ENCODE results near the gene FCRLB.
"Not testable (repeated sequence)": the region's sequence is repeated elsewhere in the genome, so short reads cannot be mapped to it uniquely, and the experiment has no call there.

FCRLB gene

DNA sequence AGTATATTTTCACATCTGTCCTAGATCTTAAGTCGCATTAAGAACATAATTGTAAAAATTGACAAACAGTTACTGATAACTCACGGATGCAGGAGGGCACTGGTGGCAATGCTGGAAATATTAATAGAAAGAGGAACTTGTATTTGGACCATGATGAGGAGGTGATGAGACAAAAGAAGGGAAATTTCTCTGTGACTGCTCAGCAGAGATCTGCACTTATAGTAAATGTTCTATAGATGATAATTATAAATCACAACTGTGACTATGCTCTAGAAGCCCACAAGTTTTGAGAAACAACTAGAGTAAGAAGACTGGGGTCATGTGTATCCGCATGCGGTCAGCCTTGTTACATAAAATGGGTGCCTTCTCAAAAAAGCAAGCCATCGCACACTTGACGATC, 19.6 kb downstream of the FCRLB start:
- no peak for DNase-seq (ENCODE audit: low read depth)

DNA sequence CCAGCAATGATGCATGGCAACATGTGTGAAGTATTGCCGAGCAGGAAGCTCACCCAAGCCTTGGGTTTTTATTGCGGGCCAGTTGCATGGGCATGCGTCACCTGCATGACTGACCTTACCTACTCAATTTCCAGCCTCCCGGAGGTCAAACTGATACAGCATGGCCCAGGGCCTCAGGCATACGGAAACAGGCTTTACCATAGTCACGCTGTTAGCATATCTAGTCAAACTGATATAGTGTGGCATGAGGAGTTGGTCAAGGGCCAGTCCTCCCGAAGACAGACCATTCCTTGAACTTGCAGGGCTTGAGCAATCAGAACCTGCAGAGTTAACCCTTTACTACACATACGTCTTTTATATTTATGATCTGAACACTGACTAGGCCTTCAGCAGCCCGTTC, 21.9 kb downstream of the FCRLB start:
- no peak for DNase-seq (ENCODE audit: low read depth)

DNA sequence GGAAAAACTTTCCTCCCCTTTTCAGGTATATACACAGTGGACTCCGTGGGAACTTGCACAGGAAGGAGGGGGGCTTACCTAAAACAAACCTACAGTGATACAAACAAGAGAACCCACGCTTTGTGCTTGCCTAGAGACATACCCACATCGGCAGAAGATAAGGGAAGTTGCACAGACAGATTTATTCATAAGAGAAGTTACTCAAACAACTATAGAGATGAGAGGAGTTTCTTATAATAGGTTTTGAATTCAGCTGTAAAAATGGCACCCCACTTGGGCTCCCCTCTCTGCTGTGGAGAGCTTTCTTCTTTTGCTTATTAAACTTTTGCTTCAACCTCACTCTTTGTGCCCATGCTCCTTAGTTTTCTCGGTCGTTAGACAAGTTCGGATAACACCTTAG, 26.5 kb downstream of the FCRLB start:
- DNase-seq (ENCODE audit: low read depth), result no peak

DNA sequence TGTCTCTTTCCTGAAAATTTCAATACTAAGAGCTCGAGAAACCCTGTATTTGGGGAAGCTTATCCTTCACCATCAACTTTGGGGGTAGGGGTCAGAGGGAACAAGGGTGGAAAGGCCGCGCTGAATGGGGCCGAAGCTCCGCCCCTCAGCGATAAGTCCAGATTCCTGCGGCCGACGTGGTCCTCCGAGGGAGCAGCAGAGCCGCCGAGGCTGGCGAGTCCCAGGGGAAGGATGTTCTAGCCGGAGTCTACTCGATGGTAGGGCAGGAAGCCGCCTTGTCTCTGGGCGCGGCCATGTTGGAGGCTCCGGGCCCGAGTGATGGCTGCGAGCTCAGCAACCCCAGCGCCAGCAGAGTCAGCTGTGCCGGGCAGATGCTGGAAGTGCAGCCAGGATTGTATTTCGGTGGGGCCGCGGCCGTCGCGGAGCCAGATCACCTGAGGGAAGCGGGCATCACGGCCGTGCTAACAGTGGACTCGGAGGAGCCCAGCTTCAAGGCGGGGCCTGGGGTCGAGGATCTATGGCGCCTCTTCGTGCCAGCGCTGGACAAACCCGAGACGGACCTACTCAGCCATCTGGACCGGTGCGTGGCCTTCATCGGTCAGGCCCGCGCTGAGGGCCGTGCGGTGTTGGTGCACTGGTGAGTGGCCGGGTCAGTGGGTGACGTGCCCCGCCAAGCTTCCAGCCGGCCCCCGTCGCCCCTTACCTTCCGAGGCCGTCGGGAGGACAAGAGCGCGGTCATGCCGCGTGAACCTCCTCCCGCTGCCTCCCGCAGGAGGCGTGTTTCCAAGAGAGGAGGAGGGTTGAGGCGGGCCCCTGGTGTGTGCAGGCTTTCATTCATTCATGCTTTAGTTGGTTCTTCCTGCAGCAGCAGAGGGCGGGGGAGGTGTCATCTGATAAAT, 28.4 kb downstream of the FCRLB start, which contains the start of gene DUSP12:
DUSP12 (plus strand) TSS at position 278 of the 899 bp plus-strand sequence; CDS start at position 294, 16 bp downstream.
- peak; percentile 86 for DNase-seq (ENCODE audit: low read depth)

DNA sequence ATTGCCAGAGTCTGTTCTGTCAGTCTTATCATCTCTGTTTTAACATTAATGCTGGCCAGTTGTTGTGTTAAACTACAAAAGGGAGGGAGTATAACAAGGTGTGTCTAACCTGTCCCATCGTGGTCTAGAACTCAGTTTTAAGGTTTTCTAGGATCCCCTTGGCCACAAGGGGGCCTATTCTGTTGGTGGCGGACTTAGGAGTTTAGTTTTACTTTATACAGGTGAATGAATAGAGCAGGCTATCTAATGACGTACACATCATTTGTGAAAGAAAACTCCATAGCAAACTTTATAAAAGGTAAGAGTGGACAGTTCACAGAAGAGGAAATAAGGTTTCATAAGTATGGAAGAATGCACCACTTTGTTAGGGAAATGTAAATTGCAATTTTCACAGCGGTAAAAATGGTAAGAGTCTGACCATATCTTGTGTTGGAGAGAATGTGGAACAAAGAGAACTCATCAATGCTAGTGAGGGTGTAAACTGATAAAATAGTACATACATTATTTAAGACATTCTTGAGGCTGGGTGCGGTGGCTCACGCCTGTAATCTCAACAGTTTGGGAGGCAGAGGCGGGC, 42.3 kb downstream of the FCRLB start:
- no peak for DNase-seq (ENCODE audit: low read depth)

DNA sequence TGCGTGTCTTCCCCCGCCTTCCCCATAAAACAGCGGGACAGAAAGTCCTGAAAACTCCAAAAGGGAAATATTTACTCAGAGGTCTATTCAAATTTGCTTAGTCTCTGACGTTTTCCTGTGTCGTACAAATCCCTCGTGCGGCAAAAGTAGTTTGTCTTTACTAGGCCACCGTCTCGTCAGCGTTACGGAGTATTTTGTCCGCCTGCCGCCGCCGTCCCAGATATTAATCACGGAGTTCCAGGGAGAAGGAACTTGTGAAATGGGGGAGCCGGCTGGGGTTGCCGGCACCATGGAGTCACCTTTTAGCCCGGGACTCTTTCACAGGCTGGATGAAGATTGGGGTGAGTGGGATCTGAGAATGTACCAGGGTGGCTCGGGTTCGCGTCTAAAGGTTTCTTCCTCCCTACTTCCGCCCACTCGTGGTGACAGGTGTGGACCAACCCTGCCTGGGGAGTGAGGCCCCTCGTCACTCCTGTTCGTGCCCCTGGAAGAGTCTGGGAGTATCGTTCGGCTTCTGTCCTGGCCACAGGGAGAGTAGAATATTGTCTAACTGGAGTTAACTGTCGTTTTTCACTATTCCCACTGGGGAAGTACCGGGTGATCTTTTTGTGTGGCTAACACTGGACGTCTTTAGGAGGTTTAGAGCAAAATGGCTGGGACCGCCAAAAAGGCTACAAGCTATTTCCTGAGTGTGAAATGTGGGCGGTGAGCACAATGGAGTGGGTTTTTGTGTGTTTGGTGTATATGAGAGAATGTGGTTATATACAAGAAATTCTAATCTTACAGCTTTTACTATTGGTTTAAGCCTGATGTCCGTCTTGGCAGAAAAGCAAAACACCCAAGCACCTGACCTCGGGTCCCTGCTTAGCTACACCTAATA, 45.0 kb downstream of the FCRLB start, which contains the start of gene ATF6:
ATF6 (plus strand) TSS at position 219 of the 880 bp plus-strand sequence; CDS start at position 260, 41 bp downstream.
- DNase-seq (ENCODE audit: low read depth), result peak; percentile 73

DNA sequence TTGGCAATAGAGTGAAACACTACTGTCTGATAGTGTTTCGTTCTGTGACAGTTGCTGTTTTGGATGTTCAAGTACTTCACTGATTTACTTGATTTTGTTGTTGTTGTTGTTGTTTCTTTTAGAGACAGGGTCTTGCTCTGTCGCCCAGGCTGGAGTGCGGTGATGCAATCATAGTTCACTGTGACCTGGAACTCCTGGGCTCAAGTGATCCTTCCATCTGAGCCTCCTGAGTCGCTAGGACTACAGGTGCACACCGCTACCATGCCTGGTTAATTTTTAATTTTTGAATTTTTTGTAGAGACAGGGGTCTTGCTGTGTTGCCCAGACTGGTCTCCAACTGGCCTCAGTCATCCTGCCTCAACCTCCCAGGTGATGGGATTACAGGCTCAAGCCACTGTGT, 47.1 kb downstream of the FCRLB start:
- no peak for DNase-seq (ENCODE audit: low read depth)

DNA sequence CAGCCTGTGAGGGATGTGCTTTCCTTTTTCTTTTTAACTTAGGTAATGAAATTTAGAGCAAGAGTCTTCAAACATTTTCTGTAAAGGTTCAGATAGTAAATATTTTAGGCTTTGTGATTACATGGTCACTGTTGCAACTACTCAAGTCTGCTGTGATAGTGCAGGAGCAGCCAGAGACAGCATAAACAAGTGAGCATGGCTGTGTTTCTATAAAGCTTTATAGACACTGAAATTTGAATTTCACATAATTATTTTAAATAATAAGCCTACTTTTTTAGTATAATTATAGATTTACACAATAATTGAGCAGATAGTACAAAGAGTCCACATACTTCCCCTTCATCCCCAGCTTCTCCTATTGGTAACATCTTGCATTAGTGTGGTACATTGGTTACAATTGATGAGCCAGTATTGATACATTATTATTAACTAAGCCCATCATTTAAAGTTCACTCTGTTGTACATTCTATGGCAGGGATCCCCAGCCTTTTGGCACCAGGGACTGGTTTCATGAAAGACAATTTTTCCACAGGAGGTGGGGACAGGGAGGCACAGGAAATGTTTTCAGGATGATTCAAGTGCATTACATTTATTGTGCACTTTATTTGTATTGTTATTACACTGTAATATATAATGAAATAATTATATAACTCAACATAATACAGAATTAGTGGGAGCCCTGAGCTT, 47.8 kb downstream of the FCRLB start:
- DNase-seq (ENCODE audit: low read depth), result no peak

DNA sequence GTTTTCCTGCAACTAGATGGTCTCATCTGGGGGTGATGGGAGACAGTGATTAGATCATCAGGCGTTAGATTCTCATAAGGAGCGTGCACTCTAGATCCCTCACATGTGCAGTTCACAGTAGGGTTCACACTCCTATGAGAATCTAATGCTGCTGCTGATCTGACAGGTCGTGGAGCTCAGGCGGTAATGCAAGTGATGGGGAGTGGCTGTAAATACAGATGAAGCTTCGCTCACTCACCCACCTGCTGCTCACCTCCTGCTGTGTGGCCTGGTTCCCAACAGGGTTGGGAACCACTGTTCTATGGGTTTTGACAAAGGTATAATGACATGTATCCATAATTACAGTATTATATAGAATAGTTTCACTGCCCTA, 48.3 kb downstream of the FCRLB start:
- not testable (repeated sequence) for DNase-seq (ENCODE audit: low read depth)

DNA sequence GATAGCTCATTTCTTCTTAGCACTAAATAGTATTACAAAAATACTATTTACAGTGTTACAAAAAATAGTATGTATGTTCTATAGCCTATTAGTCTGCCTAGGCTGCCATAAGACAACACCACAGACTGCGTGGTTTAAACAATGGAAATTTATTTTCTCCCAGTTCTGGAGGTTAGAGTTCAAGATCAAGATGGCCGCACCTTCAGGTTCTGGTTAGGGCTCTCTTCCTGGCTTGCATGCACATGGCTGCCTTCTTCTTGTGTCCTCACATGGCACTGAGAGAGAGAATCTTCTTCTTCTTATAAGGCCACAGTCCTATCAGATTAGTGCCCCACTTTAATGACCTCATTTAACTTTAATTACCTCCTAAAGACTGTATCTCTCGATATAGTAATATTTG, 48.9 kb downstream of the FCRLB start:
- DNase-seq (ENCODE audit: low read depth), result no peak

DNA sequence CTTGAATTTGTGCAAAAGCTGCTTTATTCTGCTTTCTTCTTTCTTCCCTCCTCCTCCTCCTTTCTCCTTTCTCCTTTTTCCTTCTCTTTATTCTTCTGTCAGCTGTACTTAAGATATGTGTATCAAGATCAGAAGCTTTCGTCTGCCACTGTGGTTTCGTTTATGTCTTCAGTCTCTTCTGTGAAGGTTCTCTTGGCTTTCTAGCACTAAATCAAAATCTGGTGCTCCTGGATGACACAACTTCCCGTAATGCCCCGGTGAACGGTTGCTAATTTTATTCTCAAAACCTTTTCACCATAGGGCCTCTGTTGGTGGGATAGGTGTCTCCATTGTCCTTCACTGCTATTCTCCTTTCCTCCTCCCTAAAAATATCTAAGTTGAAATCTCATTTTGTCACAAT, 49.8 kb downstream of the FCRLB start:
- DNase-seq (ENCODE audit: low read depth), result no peak

DNA sequence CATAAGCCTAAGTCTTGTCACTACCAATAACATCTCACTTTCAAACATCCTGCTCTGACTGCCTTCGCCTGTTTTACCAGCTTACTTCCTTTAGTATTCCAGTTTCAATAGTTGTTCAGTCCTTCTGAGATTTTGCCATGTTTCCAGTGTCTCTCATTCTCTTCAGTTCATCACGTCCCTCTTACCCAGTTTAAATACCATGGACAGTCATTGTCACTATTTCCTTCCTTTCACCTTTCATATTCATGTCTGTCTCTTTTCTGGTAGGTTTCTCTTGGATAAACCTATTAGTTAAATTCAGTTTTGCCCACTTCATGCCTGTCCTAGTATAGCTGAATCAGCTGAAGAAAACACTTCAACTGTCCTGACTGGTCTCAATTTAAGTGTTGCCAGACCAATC, 50.6 kb downstream of the FCRLB start:
- no peak for DNase-seq (ENCODE audit: low read depth)

DNA sequence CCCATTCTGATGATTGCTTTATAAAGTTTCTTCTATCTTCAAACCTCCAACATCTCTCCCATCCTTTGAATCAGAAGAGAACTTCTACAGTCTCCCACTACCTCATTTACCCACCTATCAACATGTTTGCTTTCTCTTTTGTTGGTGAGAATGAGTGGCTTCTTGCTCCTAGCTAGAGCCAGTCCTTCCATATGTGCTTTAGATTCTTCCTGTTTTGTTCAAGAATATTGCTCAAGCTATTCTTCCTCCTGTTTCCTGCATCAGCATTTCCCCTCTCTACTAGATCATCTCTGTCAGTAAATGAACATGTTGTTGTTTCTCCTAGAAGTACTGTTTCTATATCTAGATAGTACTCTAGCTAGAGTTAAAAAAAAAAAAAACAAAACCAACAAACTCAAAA, 51.1 kb downstream of the FCRLB start:
- DNase-seq (ENCODE audit: low read depth), result no peak

DNA sequence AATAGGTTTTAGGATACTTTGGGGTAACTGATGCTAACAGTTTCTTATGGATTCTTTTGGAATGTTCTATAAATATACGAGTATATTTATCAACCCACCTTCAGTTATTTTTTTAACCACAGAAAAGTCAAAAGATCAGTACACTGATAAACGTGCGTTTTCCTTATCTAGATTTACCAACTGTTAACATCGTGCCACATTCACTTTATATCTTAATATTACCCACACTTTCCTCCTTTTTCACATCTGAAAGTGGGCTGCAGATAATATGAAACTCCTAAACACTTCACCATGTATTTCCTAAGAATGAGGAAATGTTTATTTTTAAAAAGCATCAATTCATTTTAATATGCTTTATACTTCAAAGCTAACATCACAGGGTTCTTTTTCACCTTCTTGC, 52.4 kb downstream of the FCRLB start:
- DNase-seq (ENCODE audit: low read depth), result no peak

DNA sequence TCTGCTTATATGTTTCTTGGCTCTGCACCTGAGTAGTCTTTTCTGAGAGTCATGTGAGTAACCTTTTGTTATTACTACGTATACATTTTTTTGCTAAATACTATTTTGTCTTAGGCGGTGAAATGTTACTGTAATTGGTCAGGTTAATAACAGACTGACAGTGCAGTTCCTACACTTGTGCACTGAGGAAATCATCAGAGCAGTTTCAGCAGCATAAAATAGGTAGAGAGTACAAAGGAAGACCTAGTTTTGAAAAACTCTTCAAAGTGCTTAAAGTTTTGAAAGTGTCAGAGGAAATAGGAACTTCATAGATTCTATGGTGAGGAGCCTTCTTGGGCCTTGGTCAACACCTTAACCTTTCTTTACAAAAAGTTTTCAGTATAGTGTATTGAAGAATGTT, 55.9 kb downstream of the FCRLB start:
- DNase-seq (ENCODE audit: low read depth), result no peak
